CD4-positive, alpha-beta T cell treated with Interleukin-6 at 100 ng/mL for 8 hours (primary cell): ENCODE data around the gene CREB3L1.
A peak's percentile ranks its signal among the peaks of the same experiment; 100 is the strongest.

Experiments
- DNase-seq: peaks from one replicate; pipeline ENCODE4 v3.0.0-alpha.2; 2020; ENCODE audit warnings: mixed read lengths, low spot score

The CREB3L1 gene

GRCh38 chr11:46322759-46323158 is 45.3 kb downstream of the CREB3L1 start:
- DNase-seq: no peak

- DNase-seq: no peak
Measured at GRCh38 chr11:46326813-46327416, 49.5 kb downstream of the CREB3L1 start.

- no peak for DNase-seq
Measured at GRCh38 chr11:46327829-46328228, 50.4 kb downstream of the CREB3L1 start.

- no peak for DNase-seq
Measured at GRCh38 chr11:46330154-46330553, 52.7 kb downstream of the CREB3L1 start.

GRCh38 chr11:46330563-46331281 is 53.3 kb downstream of the CREB3L1 start:
- no peak for DNase-seq

- peak; percentile 74 for DNase-seq
Measured at GRCh38 chr11:46331282-46331984, 54.0 kb downstream of the CREB3L1 start.

GRCh38 chr11:46332093-46332567 is 54.7 kb downstream of the CREB3L1 start:
- no peak for DNase-seq

- no peak for DNase-seq
Measured at GRCh38 chr11:46332568-46333393, 55.3 kb downstream of the CREB3L1 start.

- peak; percentile 42 for DNase-seq
Measured at GRCh38 chr11:46333394-46333947, 56.0 kb downstream of the CREB3L1 start.

- no peak for DNase-seq
Measured at GRCh38 chr11:46334211-46334610, 56.7 kb downstream of the CREB3L1 start.

GRCh38 chr11:46335271-46335670 is 57.8 kb downstream of the CREB3L1 start:
- no peak for DNase-seq

GRCh38 chr11:46335890-46336562 is 58.6 kb downstream of the CREB3L1 start:
- DNase-seq: no peak

GRCh38 chr11:46336563-46337180 is 59.2 kb downstream of the CREB3L1 start:
- no peak for DNase-seq

GRCh38 chr11:46337626-46338345 is 60.3 kb downstream of the CREB3L1 start:
- no peak for DNase-seq

GRCh38 chr11:46338636-46338987 is 61.1 kb downstream of the CREB3L1 start:
- no peak for DNase-seq

GRCh38 chr11:46338988-46339666 is 61.7 kb downstream of the CREB3L1 start:
- no peak for DNase-seq

- no peak for DNase-seq
Measured at GRCh38 chr11:46339816-46340215, 62.4 kb downstream of the CREB3L1 start.

- no peak for DNase-seq
Measured at GRCh38 chr11:46341454-46341853, 64.0 kb downstream of the CREB3L1 start.

- peak; percentile 44 for DNase-seq
Measured at GRCh38 chr11:46342239-46342638, 64.8 kb downstream of the CREB3L1 start.

- no peak for DNase-seq
Measured at GRCh38 chr11:46343520-46343919, 66.1 kb downstream of the CREB3L1 start.
